GM12878 (cell line): Measurements from ENCODE around the gene UACA. TPM values are rescaled to one million over a fixed set of nuclear protein-coding genes. Genes with fewer than 3 reads are reported as not detected.

Source experiments
- ATAC-seq: fragments of 200-7000 bp; cut with Tn5 transposase; 3 replicates; pipeline ENCODE4 v1.9.1; 2020; ENCODE audit warnings: mild to moderate bottlenecking, moderate library complexity
- BruUV-seq: library from RNA; stranded (reverse); fragments of 400-500 nt; replicated peaks from 2 replicates; lab custom pipeline; 2021; lab: Mats Ljungman, UMichigan
- CTCF ChIA-PET: fragments of 300-600 bp; sonication (Branson Sonifier 250); formaldehyde crosslinking; extraction: SDS; loops from one replicate; lab custom pipeline; 2021; ENCODE audit warnings: inconsistent platforms; lab: Yijun Ruan, JAX
- POLR2A ChIA-PET: fragments of 350-600 bp; formaldehyde crosslinking; extraction: SDS; loops from one replicate; lab custom pipeline; 2021; ENCODE audit warnings: inconsistent platforms; lab: Charles Lee
- RAD21 ChIA-PET: fragments of 300-600 bp; sonication (Branson Sonifier 250); formaldehyde crosslinking; loops from one replicate; lab custom pipeline; 2023; ENCODE audit warnings: antibody characterized with exemption; ENCODE audit not compliant: unreplicated experiment; lab: Charles Lee
- SMC1A ChIA-PET: fragments of 300-600 bp; sonication (Branson Sonifier 250); formaldehyde crosslinking; loops from one replicate; lab custom pipeline; 2023; ENCODE audit not compliant: unreplicated experiment, uncharacterized antibody; lab: Charles Lee
- DNase-seq: peaks from one replicate; pipeline ENCODE4 v3.0.0-alpha.2; 2011; ENCODE audit warnings: low read depth, low spot score
- FAIRE-seq: peaks from 3 replicates; lab custom pipeline; 2011; peaks lifted over from hg19 to GRCh38; lab: Jason Lieb, UNC
- H2AFZ ChIP-seq: 2 replicates; pipeline ENCODE4 v1.6.0; 2011; ENCODE audit warnings: low read depth, low read length, control low read depth; ENCODE audit not compliant: control insufficient read depth
- H3K27ac ChIP-seq: 2 replicates; pipeline ENCODE4 v1.5.1; 2011; ENCODE audit warnings: control low read depth; ENCODE audit not compliant: control insufficient read depth, insufficient read depth
- H3K27me3 ChIP-seq, 2 experiments: replicated peaks in 1 of 2; 2 replicates each; pipeline versions ENCODE4 v1.6.0 to v1.6.1; 2011; ENCODE audit warnings: low read length in 1 of 2; ENCODE audit not compliant: control insufficient read depth in 2 of 2, insufficient read depth in 2 of 2
- H3K36me3 ChIP-seq, 2 experiments: 2 replicates each; pipeline ENCODE4 v1.5.1; 2011; ENCODE audit warnings: low read length in 1 of 2; ENCODE audit not compliant: control insufficient read depth in 2 of 2, insufficient read depth in 2 of 2
- H3K4me1 ChIP-seq: 2 replicates; pipeline ENCODE4 v1.6.1; 2011; ENCODE audit warnings: mild to moderate bottlenecking, low read length, moderate library complexity, mixed read lengths; ENCODE audit not compliant: control insufficient read depth, insufficient read depth
- H3K4me2 ChIP-seq: 2 replicates; pipeline ENCODE4 v1.6.0; 2011; ENCODE audit warnings: control low read depth; ENCODE audit not compliant: control insufficient read depth, insufficient read depth
- H3K4me3 ChIP-seq: fragments of 200-600 bp; sonication (generic); 2 replicates; pipeline ENCODE4 v1.5.1; 2016
- H3K79me2 ChIP-seq: 2 replicates; pipeline ENCODE4 v1.6.0; 2011; ENCODE audit warnings: low read length; ENCODE audit not compliant: control insufficient read depth, insufficient read depth
- H3K9ac ChIP-seq: 2 replicates; pipeline ENCODE4 v1.8.0; 2011; ENCODE audit warnings: low read length, control low read depth, mixed read lengths; ENCODE audit not compliant: control insufficient read depth, insufficient read depth
- H3K9me3 ChIP-seq: replicated peaks from 3 replicates; pipeline ENCODE4 v1.5.1; 2011; ENCODE audit warnings: mild to moderate bottlenecking, low read length; ENCODE audit not compliant: control insufficient read depth, insufficient read depth
- H4K20me1 ChIP-seq: 2 replicates; pipeline ENCODE4 v1.6.0; 2011; ENCODE audit not compliant: control insufficient read depth, insufficient read depth
- ASH2L ChIP-seq: fragments of 300-600, 200-600 bp; sonication (generic); IDR thresholded peaks from 2 replicates; pipeline ENCODE4 v1.6.1; 2017; ENCODE audit warnings: low read depth, mild to moderate bottlenecking, borderline replicate concordance
- CBX5 ChIP-seq: sonication (generic); IDR thresholded peaks from 2 replicates; pipeline ENCODE4 v1.6.1; 2016; ENCODE audit warnings: low read depth, moderate library complexity, mild to moderate bottlenecking, inconsistent platforms
- CEBPZ ChIP-seq: fragments of 150-350 bp; IDR thresholded peaks from 2 replicates; pipeline ENCODE4 v1.6.1; 2016; ENCODE audit warnings: low read depth, low read length
- ETV6 ChIP-seq, 2 experiments: fragments of 450-650 bp in 1 of 2; IDR thresholded peaks in 1 of 2; conservative IDR thresholded peaks in 1 of 2; 2 replicates each; pipeline ENCODE4 v1.6.1; 2014; ENCODE audit warnings: antibody characterized with exemption in 1 of 2, borderline replicate concordance in 1 of 2, low read depth in 1 of 2, mild to moderate bottlenecking in 1 of 2, moderate library complexity in 1 of 2
- IKZF2 ChIP-seq, 2 experiments: fragments of 450-650 bp; IDR thresholded peaks; 2 replicates each; pipeline ENCODE4 v1.6.1; 2017; ENCODE audit warnings: mild to moderate bottlenecking in 2 of 2, moderate library complexity in 2 of 2
- IRF5 ChIP-seq: fragments of 450-650 bp; IDR thresholded peaks from 2 replicates; pipeline ENCODE4 v1.6.1; 2017; ENCODE audit warnings: borderline replicate concordance
- MAX ChIP-seq: IDR thresholded peaks from 2 replicates; pipeline ENCODE4 v1.6.1; 2012; ENCODE audit warnings: low read depth, low read length, improper control_type of control experiment
- SKIL ChIP-seq: fragments of 450-650 bp; IDR thresholded peaks from 2 replicates; pipeline ENCODE4 v1.6.1; 2017; ENCODE audit warnings: mild to moderate bottlenecking, low read depth, inconsistent platforms; ENCODE audit not compliant: poor library complexity, severe bottlenecking
- TAF1 ChIP-seq: IDR thresholded peaks from 2 replicates; pipeline ENCODE4 v1.6.1; 2011; ENCODE audit warnings: mild to moderate bottlenecking, low read depth, low read length, borderline replicate concordance
- ZNF24 ChIP-seq: fragments of 450-650 bp; IDR thresholded peaks from 2 replicates; pipeline ENCODE4 v1.6.1; 2017; ENCODE audit warnings: antibody characterized with exemption, mild to moderate bottlenecking
- ZNF592 ChIP-seq: fragments of 450-650 bp; IDR thresholded peaks from 2 replicates; pipeline ENCODE4 v1.6.1; 2017; ENCODE audit warnings: mild to moderate bottlenecking, moderate library complexity
- WGBS: methylation state at CpG from one replicate; pipeline ENCODE4 v1.1.6; 2016; ENCODE audit warnings: low lambda C conversion rate; ENCODE audit not compliant: insufficient replicate concordance, insufficient coverage; ENCODE audit errors: missing lambda C conversion rate; 5-methylcytosine and 5-hydroxymethylcytosine counted together
- in situ Hi-C: fragments of 300-500 bp; cut with MboI; formaldehyde crosslinking; loops from 9 replicates; pipeline ENCODE4 v1.14.3; 2018; ENCODE audit warnings: mixed read lengths
- intact Hi-C: fragments of 100-400 bp; cut with micrococcal nuclease; formaldehyde crosslinking; loops from one replicate; pipeline ENCODE4 v1.14.2; 2022; ENCODE audit not compliant: unreplicated experiment
- polyA plus RNA-seq, 11 experiments: library from polyadenylated mRNA; depleted of rRNA in 4 of 11; unstranded in 6 of 11; stranded (reverse) in 5 of 11; fragments of >200 nt; fragmentation: Nextera tagmentation in 4 of 11; fragmentation: Illumina TruSeq in 1 of 11; extraction: Ambion mirVana in 4 of 11; extraction: Trizol in 1 of 11; gene quantifications; 1 replicate in 1 of 11; 2 replicates in 10 of 11; pipeline versions ENCODE4 v1.2.1 to v1.2.3, GENCODE V29; 2011 to 2016; ENCODE audit warnings: inconsistent platforms in 2 of 11, missing spikeins in 2 of 11, low read depth in 1 of 11
- total RNA-seq, 4 experiments: library from RNA; depleted of rRNA in 3 of 4; stranded (reverse); fragments of >200 nt in 3 of 4; fragmentation: Illumina TruSeq in 1 of 4; extraction: Trizol in 1 of 4; gene quantifications; 2 replicates each; pipeline versions ENCODE4 v1.2.1 to v1.2.3, GENCODE V29; 2013 to 2021

Gene UACA
- total and polyA plus RNA-seq, 10 of the 15 experiments (the other 5 are each of a cell fraction or from before 2014, with no cell fraction given), result 0.30 to 4.0 (median 2.0) TPM

- H3K4me1 ChIP-seq, result no peaks in the 10 kb centered on the region
- no peak overlapping the region for H3K4me2 ChIP-seq
- no peaks in the 10 kb centered on the region for H4K20me1 ChIP-seq
- H3K36me3 ChIP-seq, result no peaks in the 10 kb centered on the region
- H2AFZ ChIP-seq, result no peak overlapping the region
- no peaks in the 10 kb centered on the region for H3K27me3 ChIP-seq
- in situ Hi-C loops (no loop called here), intact Hi-C loops (no loop called here)
- H3K9me3 ChIP-seq, result no peaks in the 10 kb centered on the region
- POLR2A ChIA-PET, result no interaction called here
- RAD21 ChIA-PET, result no interaction called here
- no peaks in the 10 kb centered on the region for H3K79me2 ChIP-seq
- H3K27ac ChIP-seq, result no peak overlapping the region
- H3K4me3 ChIP-seq, result no peak overlapping the region
- FAIRE-seq, result no peak
- H3K9ac ChIP-seq, result no peak overlapping the region
- CTCF ChIA-PET, result interaction anchor here (0.5 kb wide), 1 partner anchor 14 kb away, joined by 3 read pairs; no protein-coding TSS in a partner anchor
- BruUV-seq, result no TSS peak
- SMC1A ChIA-PET, result no interaction called here
- no peak for ATAC-seq
- DNase-seq, result no peak
- WGBS, result 100% methylated on average over 2 of the region's 2 CpGs
- TF ChIP-seq CEBPZ (no peak), MAX (no peak), ZNF24 (no peak), ZNF592 (no peak), SKIL (no peak), TAF1 (no peak), CBX5 (no peak), ETV6 (conservative IDR thresholded peaks at IDR 0.05 in 1 of 2, IDR thresholded peaks at IDR 0.05 in 1 of 2; ENCODE audit: borderline replicate concordance in 1 of 2, low read depth in 1 of 2) (no peak), IRF5 (no peak), IKZF2 (IDR thresholded peaks at IDR 0.05) (no peak), ASH2L (no peak)
These were observed 73.3 kb downstream of the UACA start for GRCh38 chr15:70690021-70690420.
